Keratinocyte (primary cell): ENCODE results near the gene STX16. TPM values are rescaled to one million over a fixed set of nuclear protein-coding genes. Genes with fewer than 3 reads are reported as not detected.

Experiments used
- DNase-seq: peaks from one replicate; pipeline ENCODE4 v3.0.0-alpha.2; 2011; ENCODE audit warnings: low read depth, missing footprints, low spot score
- FAIRE-seq: peaks from 2 replicates; lab custom pipeline; 2011; peaks lifted over from hg19 to GRCh38; lab: Jason Lieb, UNC
- H2AFZ ChIP-seq: 2 replicates; pipeline ENCODE4 v1.6.0; 2012; ENCODE audit warnings: low read length, control low read depth, inconsistent platforms; ENCODE audit not compliant: control insufficient read depth
- H3K27ac ChIP-seq: 2 replicates; pipeline ENCODE4 v1.5.1; 2011; ENCODE audit warnings: low read length; ENCODE audit not compliant: control insufficient read depth, insufficient read depth
- H3K27me3 ChIP-seq: 3 replicates; pipeline ENCODE4 v1.6.0; 2011; ENCODE audit warnings: low read length; ENCODE audit not compliant: control insufficient read depth, insufficient read depth; ENCODE audit errors: extremely low read depth
- H3K36me3 ChIP-seq, 2 experiments: 2 replicates in 1 of 2; 3 replicates in 1 of 2; pipeline ENCODE4 v1.5.1; 2011; ENCODE audit warnings: low read length in 2 of 2, mild to moderate bottlenecking in 1 of 2; ENCODE audit not compliant: control insufficient read depth in 2 of 2, insufficient read depth in 2 of 2; ENCODE audit errors: extremely low read depth in 1 of 2
- H3K4me1 ChIP-seq: 3 replicates; pipeline ENCODE4 v1.5.1; 2011; ENCODE audit warnings: low read length; ENCODE audit not compliant: control insufficient read depth, insufficient read depth; ENCODE audit errors: extremely low read depth
- H3K4me2 ChIP-seq: 3 replicates; pipeline ENCODE4 v1.6.0; 2011; ENCODE audit warnings: low read depth, low read length; ENCODE audit not compliant: control insufficient read depth, insufficient read depth; ENCODE audit errors: extremely low read depth
- H3K4me3 ChIP-seq, 3 experiments: fragments of 200-600 bp in 1 of 3; sonication (generic) in 1 of 3; 2 replicates in 2 of 3; 3 replicates in 1 of 3; pipeline ENCODE4 v1.5.1; 2011 to 2016; ENCODE audit warnings: low read length in 3 of 3, mild to moderate bottlenecking in 3 of 3, control low read depth in 2 of 3, inconsistent platforms in 1 of 3, low read depth in 1 of 3, mixed read lengths in 1 of 3, mixed run types in 1 of 3, moderate library complexity in 1 of 3; ENCODE audit not compliant: control insufficient read depth in 2 of 3, insufficient read depth in 2 of 3; ENCODE audit errors: extremely low read depth in 1 of 3
- H3K79me2 ChIP-seq: 2 replicates; pipeline ENCODE4 v1.6.0; 2012; ENCODE audit warnings: low read length; ENCODE audit not compliant: control insufficient read depth, insufficient read depth
- H3K9ac ChIP-seq: 3 replicates; pipeline ENCODE4 v1.6.0; 2011; ENCODE audit warnings: low read length; ENCODE audit not compliant: control insufficient read depth, insufficient read depth; ENCODE audit errors: extremely low read depth
- H3K9me1 ChIP-seq: 3 replicates; pipeline ENCODE4 v1.6.0; 2011; ENCODE audit warnings: low read length; ENCODE audit not compliant: control insufficient read depth, insufficient read depth; ENCODE audit errors: extremely low read depth
- H3K9me3 ChIP-seq: 2 replicates; pipeline ENCODE4 v1.5.1; 2012; ENCODE audit warnings: low read depth, low read length; ENCODE audit not compliant: control insufficient read depth
- H4K20me1 ChIP-seq: 3 replicates; pipeline ENCODE4 v1.6.0; 2011; ENCODE audit warnings: low read length; ENCODE audit not compliant: control insufficient read depth, insufficient read depth; ENCODE audit errors: extremely low read depth
- CTCF ChIP-seq, 3 experiments: IDR thresholded peaks in 1 of 3; conservative IDR thresholded peaks in 1 of 3; optimal IDR thresholded peaks in 1 of 3; 2 replicates in 2 of 3; 3 replicates in 1 of 3; pipeline versions ENCODE3 to v1.5.1; 2011; ENCODE audit warnings: low read length in 3 of 3, mild to moderate bottlenecking in 3 of 3, moderate library complexity in 2 of 3, control low read depth in 1 of 3, inconsistent platforms in 1 of 3; ENCODE audit not compliant: insufficient read depth in 2 of 3; ENCODE audit errors: extremely low read depth in 1 of 3
- EZH2 ChIP-seq: IDR thresholded peaks from one replicate; pipeline ENCODE4 v1.6.1; 2012; ENCODE audit warnings: inconsistent platforms, mild to moderate bottlenecking, low read length, moderate library complexity
- dilution Hi-C: fragments of 300-500 bp; cut with MboI; formaldehyde crosslinking; loops from one replicate; pipeline ENCODE4 v1.7.0; 2020; ENCODE audit warnings: low sequenced_read_pairs; ENCODE audit not compliant: extremely low pct_ligation_motif_present
- polyA plus RNA-seq, 5 experiments: library from polyadenylated mRNA; depleted of rRNA in 3 of 5; stranded (reverse) in 3 of 5; stranded (forward) in 1 of 5; unstranded in 1 of 5; fragments of >200 nt; gene quantifications; 1 replicate in 1 of 5; 2 replicates in 3 of 5; 3 replicates in 1 of 5; pipeline versions ENCODE4 v1.2.1 to v1.2.3, GENCODE V29; 2011 to 2012; ENCODE audit warnings: missing spikeins in 2 of 5, low read depth in 1 of 5, low replicate concordance in 1 of 5

STX16 gene
- polyA plus RNA-seq, 1 donor (not counting 4 experiments of a cell fraction or from before 2014, with no cell fraction given): 69.7 TPM

- Histone ChIP-seq H3K27me3 (peaks cover 17% of the 10 kb centered on the region), H3K9me1 (no peaks in the 10 kb centered on the region), H3K79me2 (no peaks in the 10 kb centered on the region), H2AFZ (no peak overlapping the region), H3K27ac (no peak overlapping the region), H3K9me3 (no peaks in the 10 kb centered on the region), H3K4me2 (no peak overlapping the region), H3K4me3 (no peak overlapping the region), H3K4me1 (no peaks in the 10 kb centered on the region), H3K9ac (no peak overlapping the region), H4K20me1 (no peaks in the 10 kb centered on the region), H3K36me3 (no peaks in the 10 kb centered on the region)
- FAIRE-seq: no peak
- dilution Hi-C loops: no loop called here
- no peak for TF ChIP-seq CTCF (optimal IDR thresholded peaks at IDR 0.05 in 1 of 3, IDR thresholded peaks at IDR 0.05 in 1 of 3, conservative IDR thresholded peaks at IDR 0.05 in 1 of 3; ENCODE audit: extremely low read depth in 1 of 3, insufficient read depth in 2 of 3, low read length in 3 of 3)
- no peak for TF ChIP-seq EZH2
- DNase-seq: no peak
These were observed 40.8 kb upstream of the STX16 start for GRCh38 chr20:58610071-58610800.

GRCh38 chr20:58610811-58611210, 40.3 kb upstream of the STX16 start:
- no peak overlapping the region for H3K4me2 ChIP-seq
- no peak overlapping the region for H3K27ac ChIP-seq
- no peaks in the 10 kb centered on the region for H3K36me3 ChIP-seq

More at GRCh38 chr20:58610811-58611210, 40.3 kb upstream of the STX16 start:
- no peaks in the 10 kb centered on the region for H3K4me1 ChIP-seq
- dilution Hi-C loops: no loop called here
- H3K9me1 ChIP-seq: no peaks in the 10 kb centered on the region
- no peak for FAIRE-seq
- H3K9ac ChIP-seq: no peak overlapping the region
- no peak for DNase-seq
- TF ChIP-seq EZH2 (no peak), CTCF (optimal IDR thresholded peaks at IDR 0.05 in 1 of 3, IDR thresholded peaks at IDR 0.05 in 1 of 3, conservative IDR thresholded peaks at IDR 0.05 in 1 of 3; ENCODE audit: extremely low read depth in 1 of 3, insufficient read depth in 2 of 3, low read length in 3 of 3) (no peak)
- no peaks in the 10 kb centered on the region for H3K79me2 ChIP-seq
- H3K9me3 ChIP-seq: no peaks in the 10 kb centered on the region
- H2AFZ ChIP-seq: no peak overlapping the region
- no peaks in the 10 kb centered on the region for H4K20me1 ChIP-seq
- H3K27me3 ChIP-seq: peaks cover 15% of the 10 kb centered on the region
- H3K4me3 ChIP-seq: no peak overlapping the region
